ENCODE measurements around the gene MICALL2.

The MICALL2 gene

GRCh38 chr7:1492221-1492620 lies 33.0 kb upstream of the MICALL2 start:
- Histone ChIP-seq H3K79me2 (ENCODE audit: control insufficient read depth, low read length) (no peaks in the 10 kb centered on the region; the same call in 1 of the 2 replicates), H4K20me1 (ENCODE audit: control insufficient read depth, insufficient read depth, low read depth, low read length) (peaks cover 14% of the 10 kb centered on the region), H3K27me3 (ENCODE audit: control insufficient read depth, low read length) (no peaks in the 10 kb centered on the region), H3K36me3 (ENCODE audit: control insufficient read depth, low read length) (peaks cover 91% of the 10 kb centered on the region), H3K4me2 (ENCODE audit: low read length) (no peak overlapping the region), H3K4me1 (ENCODE audit: control insufficient read depth, low read length) (no peaks in the 10 kb centered on the region), H3K4me3 (ENCODE audit: low read length) (no peak overlapping the region), H3K27ac (ENCODE audit: low read depth, low read length) (no peak overlapping the region), H3K9me3 (ENCODE audit: control insufficient read depth, insufficient read depth, low read length) (no peaks in the 10 kb centered on the region), H3F3A (ENCODE audit: control insufficient read depth, insufficient read depth) (no peaks in the 10 kb centered on the region), H3K9me2 (replicated peaks; ENCODE audit: control insufficient read depth, low read length) (no peaks in the 10 kb centered on the region)
- TF ChIP-seq EZH2phosphoT487 (IDR thresholded peaks at IDR 0.05; ENCODE audit: borderline replicate concordance, low read length): no peak
- TF ChIP-seq CTCF (IDR thresholded peaks at IDR 0.05; ENCODE audit: low read depth, low read length, poor library complexity, severe bottlenecking): no peak

GRCh38 chr7:1490837-1491236 lies 31.6 kb upstream of the MICALL2 start:
- TF ChIP-seq CTCF (IDR thresholded peaks at IDR 0.05; ENCODE audit: low read depth, low read length, poor library complexity, severe bottlenecking) (no peak), EZH2phosphoT487 (IDR thresholded peaks at IDR 0.05; ENCODE audit: borderline replicate concordance, low read length) (no peak)
- Histone ChIP-seq H3K4me1 (ENCODE audit: control insufficient read depth, low read length) (no peaks in the 10 kb centered on the region), H3K27me3 (ENCODE audit: control insufficient read depth, low read length) (no peaks in the 10 kb centered on the region), H3K79me2 (ENCODE audit: control insufficient read depth, low read length) (no peaks in the 10 kb centered on the region; the same call in 1 of the 2 replicates), H3K27ac (ENCODE audit: low read depth, low read length) (no peak overlapping the region), H3K9me3 (ENCODE audit: control insufficient read depth, insufficient read depth, low read length) (no peaks in the 10 kb centered on the region), H4K20me1 (ENCODE audit: control insufficient read depth, insufficient read depth, low read depth, low read length) (peaks cover 14% of the 10 kb centered on the region; the same call in 1 of the 2 replicates), H3K9me2 (replicated peaks; ENCODE audit: control insufficient read depth, low read length) (no peaks in the 10 kb centered on the region), H3F3A (ENCODE audit: control insufficient read depth, insufficient read depth) (no peaks in the 10 kb centered on the region), H3K36me3 (ENCODE audit: control insufficient read depth, low read length) (peaks cover 86% of the 10 kb centered on the region), H3K4me2 (ENCODE audit: low read length) (no peak overlapping the region), H3K4me3 (ENCODE audit: low read length) (no peak overlapping the region)

- Histone ChIP-seq H3K36me3 (ENCODE audit: control insufficient read depth, low read length) (peaks cover 84% of the 10 kb centered on the region), H3K4me3 (ENCODE audit: low read length) (no peak overlapping the region), H3K9me2 (replicated peaks; ENCODE audit: control insufficient read depth, low read length) (no peaks in the 10 kb centered on the region), H3F3A (ENCODE audit: control insufficient read depth, insufficient read depth) (no peaks in the 10 kb centered on the region), H4K20me1 (ENCODE audit: control insufficient read depth, insufficient read depth, low read depth, low read length) (peaks cover 10% of the 10 kb centered on the region; the same call in 1 of the 2 replicates), H3K79me2 (ENCODE audit: control insufficient read depth, low read length) (no peaks in the 10 kb centered on the region; the same call in 1 of the 2 replicates), H3K4me1 (ENCODE audit: control insufficient read depth, low read length) (no peaks in the 10 kb centered on the region), H3K27me3 (ENCODE audit: control insufficient read depth, low read length) (no peaks in the 10 kb centered on the region), H3K27ac (ENCODE audit: low read depth, low read length) (no peak overlapping the region), H3K9me3 (ENCODE audit: control insufficient read depth, insufficient read depth, low read length) (no peaks in the 10 kb centered on the region), H3K4me2 (ENCODE audit: low read length) (no peak overlapping the region)
- TF ChIP-seq CTCF (IDR thresholded peaks at IDR 0.05; ENCODE audit: low read depth, low read length, poor library complexity, severe bottlenecking): no peak
- TF ChIP-seq EZH2phosphoT487 (IDR thresholded peaks at IDR 0.05; ENCODE audit: borderline replicate concordance, low read length): no peak
Measured at GRCh38 chr7:1489336-1489735, 30.1 kb upstream of the MICALL2 start.
